HG02852 (cell line): Measurements from ENCODE around the gene EIF2B1.
"Not testable (repeated sequence)": the region's sequence is repeated elsewhere in the genome, so short reads cannot be mapped to it uniquely, and the experiment has no call there.

Experiments
- ATAC-seq: cut with Tn5 transposase; IDR thresholded peaks from one replicate; pipeline ENCODE4 v1.9.1; 2021; ENCODE audit warnings: mild to moderate bottlenecking, moderate library complexity; ENCODE audit not compliant: unreplicated experiment

EIF2B1 gene

GRCh38 chr12:123621101-123621500 lies 12.4 kb downstream of the EIF2B1 start:
- ATAC-seq = no peak

- ATAC-seq = no peak
Measured at GRCh38 chr12:123617580-123617979, 15.9 kb downstream of the EIF2B1 start.

- no peak for ATAC-seq
Measured at GRCh38 chr12:123617144-123617543, 16.3 kb downstream of the EIF2B1 start.

GRCh38 chr12:123614531-123614930 lies 19.0 kb downstream of the EIF2B1 start:
- no peak for ATAC-seq

GRCh38 chr12:123614110-123614509 lies 19.4 kb downstream of the EIF2B1 start:
- ATAC-seq = no peak

GRCh38 chr12:123608182-123608581 lies 25.3 kb downstream of the EIF2B1 start:
- no peak for ATAC-seq

- ATAC-seq = no peak
Measured at GRCh38 chr12:123607756-123608155, 25.7 kb downstream of the EIF2B1 start.

DNA sequence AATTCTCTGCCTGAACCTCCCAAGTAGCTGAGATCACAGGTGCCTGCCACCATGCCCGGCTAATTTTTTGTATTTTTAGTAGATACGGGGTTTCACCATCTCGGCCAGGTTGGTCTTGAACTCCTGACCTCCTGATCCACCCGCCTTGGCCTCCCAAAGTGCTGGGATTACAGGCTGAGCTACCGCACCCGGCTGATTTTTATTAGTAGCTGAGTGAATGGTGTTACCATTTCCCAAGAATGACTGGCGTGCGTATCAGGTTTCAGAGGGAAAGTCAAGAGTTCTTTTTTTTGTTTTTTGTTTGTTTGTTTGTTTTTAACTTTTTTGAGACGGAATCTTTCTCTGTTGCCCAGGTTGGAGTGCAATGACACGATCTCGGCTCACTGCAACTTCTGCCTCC lies 30.0 kb downstream of the EIF2B1 start:
- ATAC-seq = not testable (repeated sequence)

- no peak for ATAC-seq
Measured at GRCh38 chr12:123602651-123603195, 30.8 kb downstream of the EIF2B1 start.

DNA sequence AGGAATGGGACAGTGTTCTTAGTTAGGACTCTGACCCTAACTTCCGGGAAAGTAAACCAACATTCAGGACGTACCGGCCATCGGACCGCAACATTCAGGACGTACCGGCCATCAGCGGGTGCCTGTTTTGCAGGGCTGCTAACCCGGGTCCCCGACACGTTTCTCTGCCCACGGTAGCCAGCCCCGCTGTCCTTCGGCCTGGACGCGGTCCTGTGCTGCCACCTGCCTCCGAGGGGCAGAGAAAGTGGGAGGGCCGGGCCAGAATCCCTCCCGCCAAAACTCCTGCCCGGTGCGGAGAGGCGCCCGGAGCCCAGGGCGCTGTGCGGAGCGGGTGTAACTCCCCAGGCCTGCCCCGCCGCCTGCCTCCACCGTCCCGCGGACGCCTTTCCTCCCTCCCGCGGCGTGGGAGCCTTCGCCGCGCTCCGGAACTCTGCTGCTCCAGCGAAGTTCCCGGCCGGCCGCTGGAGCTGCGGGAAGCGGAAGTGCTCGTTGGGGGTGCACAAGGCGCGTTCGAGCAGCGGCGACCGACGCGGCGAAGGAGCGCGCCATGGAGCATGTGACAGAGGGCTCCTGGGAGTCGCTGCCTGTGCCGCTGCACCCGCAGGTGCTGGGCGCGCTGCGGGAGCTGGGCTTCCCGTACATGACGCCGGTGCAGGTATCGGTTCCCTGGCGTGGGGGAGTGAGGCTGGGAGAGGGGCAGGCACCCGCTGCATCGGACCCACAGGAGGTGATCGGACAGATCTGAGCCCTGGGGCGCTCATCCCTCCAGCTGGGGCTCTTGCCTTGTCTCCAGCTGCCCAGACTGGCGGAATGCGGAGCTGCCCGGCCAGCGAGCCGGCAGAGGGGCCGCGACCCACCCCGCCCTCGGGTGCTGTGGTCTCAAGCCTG lies 31.6 kb downstream of the EIF2B1 start, which contains the start of gene DDX55:
Gene DDX55 (plus strand): TSS at position 498 of the 888 bp plus-strand sequence. CDS start 50 bp downstream, at position 548.
- ATAC-seq = peak; percentile 84

- ATAC-seq = no peak
Measured at GRCh38 chr12:123599721-123600120, 33.8 kb downstream of the EIF2B1 start.

DNA sequence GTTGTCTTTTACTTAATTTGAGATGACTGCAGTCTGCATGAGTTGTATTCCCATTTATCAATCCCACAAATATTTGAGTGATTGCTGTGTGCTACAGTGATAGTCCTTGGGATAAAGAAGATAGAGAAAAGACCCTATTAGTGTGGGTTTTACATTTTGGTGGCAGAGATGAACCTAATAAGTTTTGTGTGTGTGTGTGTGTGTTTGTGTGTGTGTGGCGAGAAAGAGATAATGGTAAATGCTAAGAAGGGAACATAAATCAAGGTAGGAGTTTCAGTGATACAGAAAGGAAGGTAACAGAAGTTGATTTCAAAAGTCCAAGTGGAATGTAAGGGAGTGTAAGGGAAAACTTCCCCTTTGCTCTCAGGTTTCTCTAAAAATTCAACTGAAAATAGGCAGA lies 34.2 kb downstream of the EIF2B1 start:
- no peak for ATAC-seq

DNA sequence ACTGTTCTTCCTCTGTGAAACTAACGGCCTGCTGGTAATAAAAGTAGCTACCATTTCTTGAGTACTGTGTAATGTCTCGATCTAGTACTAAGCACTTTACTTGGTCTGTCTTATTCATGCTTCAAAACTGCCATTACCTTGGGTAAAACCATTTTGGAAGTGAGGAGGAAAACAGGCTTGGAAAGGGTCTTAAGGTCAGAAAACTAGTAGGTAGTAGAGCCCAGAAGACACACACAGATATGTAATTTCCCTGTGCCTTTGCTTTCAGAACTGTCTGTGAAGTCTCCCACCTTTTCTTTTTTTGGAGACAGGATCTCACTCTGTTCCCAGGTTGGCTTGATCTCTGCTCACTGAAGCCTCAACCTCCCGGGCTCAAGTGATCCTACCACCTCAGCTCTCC lies 35.0 kb downstream of the EIF2B1 start:
- no peak for ATAC-seq

GRCh38 chr12:123597100-123597499 lies 36.4 kb downstream of the EIF2B1 start:
- no peak for ATAC-seq

- no peak for ATAC-seq
Measured at GRCh38 chr12:123595729-123596128, 37.8 kb downstream of the EIF2B1 start.

DNA sequence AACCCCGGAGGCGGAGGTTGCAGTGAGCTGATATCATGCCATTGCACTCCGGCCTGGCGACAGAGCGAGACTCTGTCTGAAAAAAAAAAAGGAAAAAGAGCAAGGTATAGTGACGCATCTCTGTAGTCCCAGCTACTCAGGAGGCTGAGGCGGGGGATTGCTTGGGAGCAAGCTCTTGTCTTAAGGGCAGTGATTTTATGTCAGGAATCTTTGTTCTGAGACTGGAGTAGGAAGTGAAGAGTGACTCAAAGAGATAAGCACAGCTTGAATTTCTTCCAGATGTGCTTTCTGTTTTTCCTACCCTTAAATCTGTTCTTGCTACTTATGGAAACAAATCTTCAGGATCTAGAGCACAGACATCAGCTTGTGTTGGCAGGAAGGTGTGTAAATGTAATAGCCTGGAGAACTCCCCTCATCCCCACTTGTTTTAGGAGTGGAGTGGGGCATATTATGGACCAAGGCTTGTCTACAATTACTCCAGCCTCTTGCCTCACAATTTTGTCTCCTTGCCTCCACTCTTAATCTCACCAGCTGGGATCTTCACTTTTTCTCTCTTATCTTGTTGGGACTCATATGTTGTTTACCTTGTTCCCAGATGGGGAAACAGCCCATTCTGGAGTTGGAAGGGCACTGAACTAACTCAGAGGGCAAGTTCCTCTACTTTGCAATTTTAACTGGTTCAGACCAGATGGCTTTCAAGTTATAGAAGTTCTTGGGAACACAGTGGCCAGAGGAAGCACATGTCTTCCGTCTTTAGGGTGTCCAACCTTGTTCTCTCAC lies 41.6 kb downstream of the EIF2B1 start:
- no peak for ATAC-seq

GRCh38 chr12:123580772-123581171 lies 52.7 kb downstream of the EIF2B1 start:
- ATAC-seq = no peak

GRCh38 chr12:123578829-123579228 lies 54.7 kb downstream of the EIF2B1 start:
- ATAC-seq = not testable (repeated sequence)

GRCh38 chr12:123578243-123578642 lies 55.2 kb downstream of the EIF2B1 start:
- ATAC-seq = no peak

- ATAC-seq = no peak
Measured at GRCh38 chr12:123576611-123577010, 56.9 kb downstream of the EIF2B1 start.

DNA sequence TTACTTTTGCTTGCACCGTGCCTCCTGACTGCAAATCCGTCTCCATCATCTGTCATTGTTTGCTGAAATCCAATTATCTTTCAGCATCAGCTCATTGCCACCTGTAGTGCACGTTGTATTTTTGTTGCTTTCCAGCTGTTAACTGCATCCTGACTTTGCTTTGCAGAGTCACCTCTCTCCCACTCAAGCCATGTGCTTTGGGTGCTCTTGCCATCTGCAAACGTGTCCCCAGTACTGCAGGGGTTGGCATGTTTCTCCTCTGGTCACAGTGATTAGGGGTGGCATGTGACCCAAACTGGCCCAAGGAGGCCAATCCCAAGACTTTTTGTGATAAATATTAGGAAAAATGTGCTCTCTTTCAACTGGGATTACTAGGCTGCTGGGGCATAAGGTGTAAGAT lies 59.6 kb downstream of the EIF2B1 start:
- no peak for ATAC-seq

GRCh38 chr12:123572391-123572790 lies 61.1 kb downstream of the EIF2B1 start:
- no peak for ATAC-seq
